Measurements from ENCODE around the gene GMPPA.
A peak's percentile ranks its signal among the peaks of the same experiment; 100 is the strongest.

The GMPPA gene

DNA sequence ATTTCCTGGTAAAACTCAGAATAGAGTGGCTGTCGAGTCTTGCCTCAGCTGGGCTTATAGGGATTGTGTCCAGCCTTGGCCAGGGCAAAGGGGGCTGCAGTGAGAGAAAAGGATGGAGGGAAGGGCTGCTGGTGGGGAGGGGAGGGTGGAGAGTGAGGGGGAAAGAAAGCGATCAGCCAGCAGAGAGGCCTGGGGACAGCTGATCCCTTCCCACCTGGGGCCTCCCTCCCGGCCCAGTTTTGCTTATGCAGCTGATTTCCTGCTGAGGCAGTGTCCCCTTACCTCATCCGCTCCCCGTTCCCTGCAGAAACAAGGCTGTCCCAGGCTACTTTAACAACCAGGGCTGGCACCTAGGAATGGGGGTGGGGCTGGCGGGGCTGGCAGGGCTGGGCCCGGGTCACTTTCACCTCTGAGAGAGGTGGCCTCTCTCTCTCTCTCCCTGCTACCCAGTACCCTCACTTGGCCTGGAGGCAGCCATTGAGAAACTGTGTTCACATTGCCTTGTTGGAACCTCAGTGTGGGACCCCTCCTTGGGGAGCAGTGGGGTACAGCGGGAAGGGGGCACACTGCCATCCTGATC, 12.2 kb upstream of the GMPPA start:
- DNase-seq (ENCODE audit: low spot score), result no peak

DNA sequence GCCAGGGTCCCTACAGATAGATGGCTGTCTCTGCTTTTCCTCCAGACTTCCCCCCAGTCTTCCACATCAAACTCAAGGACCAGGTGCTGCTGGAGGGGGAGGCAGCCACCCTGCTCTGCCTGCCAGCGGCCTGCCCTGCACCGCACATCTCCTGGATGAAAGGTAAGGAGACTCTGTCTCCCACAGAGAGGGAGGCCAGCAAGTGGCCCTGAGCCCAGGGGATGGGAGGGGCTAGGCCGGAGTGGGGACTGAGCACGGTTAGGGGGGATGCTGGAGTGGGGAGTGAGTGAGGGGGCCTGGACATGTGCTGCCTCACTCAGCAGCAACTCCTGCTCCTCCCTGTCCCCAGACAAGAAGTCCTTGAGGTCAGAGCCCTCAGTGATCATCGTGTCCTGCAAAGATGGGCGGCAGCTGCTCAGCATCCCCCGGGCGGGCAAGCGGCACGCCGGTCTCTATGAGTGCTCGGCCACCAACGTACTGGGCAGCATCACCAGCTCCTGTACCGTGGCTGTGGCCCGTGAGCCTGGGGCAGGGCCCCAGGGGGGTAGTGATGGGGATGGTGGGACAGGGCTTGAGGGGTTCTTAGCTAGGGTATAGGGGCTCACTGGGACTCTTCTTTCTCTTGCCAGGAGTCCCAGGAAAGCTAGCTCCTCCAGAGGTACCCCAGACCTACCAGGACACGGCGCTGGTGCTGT, 10.4 kb upstream of the GMPPA start:
- DNase-seq (ENCODE audit: low spot score), result no peak

GRCh38 chr2:219488844-219489194, 9.9 kb upstream of the GMPPA start:
- no peak for DNase-seq (ENCODE audit: low spot score)

- DNase-seq (ENCODE audit: low spot score), result no peak
These were observed 9.4 kb upstream of the GMPPA start for GRCh38 chr2:219489315-219489714.

DNA sequence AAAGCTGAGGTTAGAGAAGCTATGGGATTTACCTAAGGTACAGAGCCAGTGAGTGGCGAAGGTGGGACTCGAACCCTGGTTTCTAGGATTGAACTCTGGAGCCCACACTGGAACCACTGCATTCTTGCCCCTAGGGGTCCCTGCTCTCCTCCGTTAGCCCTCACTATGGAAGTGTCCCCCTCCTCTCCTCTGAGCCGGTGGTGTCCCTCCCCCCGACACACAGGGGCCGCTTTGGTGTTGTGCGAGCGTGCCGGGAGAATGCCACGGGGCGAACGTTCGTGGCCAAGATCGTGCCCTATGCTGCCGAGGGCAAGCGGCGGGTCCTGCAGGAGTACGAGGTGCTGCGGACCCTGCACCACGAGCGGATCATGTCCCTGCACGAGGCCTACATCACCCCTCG, 8.5 kb upstream of the GMPPA start:
- no peak for DNase-seq (ENCODE audit: low spot score)

- DNase-seq (ENCODE audit: low spot score), result no peak
These were observed 8.0 kb upstream of the GMPPA start for GRCh38 chr2:219490600-219491130.

DNA sequence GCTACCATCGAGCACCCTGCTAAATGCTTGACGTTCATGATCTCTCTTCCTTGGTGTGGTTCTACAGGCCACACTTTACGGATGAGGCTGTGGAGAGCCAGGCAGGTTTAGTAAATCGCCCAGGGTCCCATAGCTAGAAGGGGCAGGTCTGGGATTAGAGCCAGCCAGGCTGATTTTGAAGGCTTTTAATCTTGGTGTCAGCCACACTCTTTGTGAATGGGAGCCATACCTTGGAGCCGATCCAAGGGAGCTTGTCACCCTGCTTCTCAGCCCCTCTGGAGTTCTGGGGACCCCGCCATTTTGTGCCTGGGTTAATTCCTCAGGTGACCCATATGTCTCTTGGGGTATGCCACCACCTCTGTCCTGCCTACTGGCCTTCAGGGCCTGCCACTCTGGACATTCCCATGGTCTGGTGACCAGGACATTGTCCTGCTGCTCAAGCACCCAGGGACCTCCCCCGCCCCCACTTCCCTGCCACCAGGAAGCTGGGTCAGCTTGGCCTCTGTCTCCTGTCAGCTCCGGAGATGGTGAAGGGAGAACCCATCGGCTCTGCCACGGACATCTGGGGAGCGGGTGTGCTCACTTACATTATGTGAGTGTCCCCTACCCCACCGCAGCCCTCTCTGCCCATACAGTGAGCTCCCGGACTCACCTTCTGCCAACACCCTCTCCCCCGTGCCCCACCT, 7.3 kb upstream of the GMPPA start:
- no peak for DNase-seq (ENCODE audit: low spot score)

GRCh38 chr2:219492575-219492974, 6.1 kb upstream of the GMPPA start:
- no peak for DNase-seq (ENCODE audit: low spot score)

GRCh38 chr2:219493086-219493485, 5.6 kb upstream of the GMPPA start:
- DNase-seq (ENCODE audit: low spot score), result no peak

DNA sequence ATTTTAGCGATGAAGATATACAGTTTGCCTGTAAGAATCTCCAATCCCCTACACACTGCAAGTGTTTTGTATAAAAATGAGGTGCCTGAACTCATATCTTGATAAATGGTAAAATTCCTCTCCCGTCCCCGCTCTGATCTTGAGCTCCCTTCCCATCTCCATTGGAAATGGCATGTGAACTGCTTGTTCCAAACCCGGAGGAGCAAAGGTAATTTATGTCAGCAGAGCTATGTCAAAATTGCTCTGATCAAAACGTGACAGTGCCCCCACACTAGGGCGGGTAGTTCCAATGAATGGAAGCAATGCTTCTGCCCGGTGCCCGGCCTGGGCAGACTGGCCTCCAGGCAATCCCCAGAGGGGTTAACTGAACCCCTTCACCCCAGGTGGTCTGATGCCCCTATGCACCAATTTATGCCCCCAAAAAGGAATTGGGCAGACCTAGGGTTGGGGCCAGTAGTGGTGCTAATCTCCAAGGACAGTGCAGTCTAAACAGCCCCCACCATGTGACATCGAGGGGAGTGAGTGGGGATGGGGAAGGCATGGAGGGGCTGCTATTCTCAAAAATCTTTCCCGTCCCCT, 3.6 kb upstream of the GMPPA start:
- DNase-seq (ENCODE audit: low spot score), result no peak

- peak; percentile 99 for DNase-seq (ENCODE audit: low spot score)
These were observed 3.1 kb upstream of the GMPPA start for GRCh38 chr2:219495531-219496122.

- no peak for DNase-seq (ENCODE audit: low spot score)
These were observed 2.4 kb upstream of the GMPPA start for GRCh38 chr2:219496247-219496824.

DNA sequence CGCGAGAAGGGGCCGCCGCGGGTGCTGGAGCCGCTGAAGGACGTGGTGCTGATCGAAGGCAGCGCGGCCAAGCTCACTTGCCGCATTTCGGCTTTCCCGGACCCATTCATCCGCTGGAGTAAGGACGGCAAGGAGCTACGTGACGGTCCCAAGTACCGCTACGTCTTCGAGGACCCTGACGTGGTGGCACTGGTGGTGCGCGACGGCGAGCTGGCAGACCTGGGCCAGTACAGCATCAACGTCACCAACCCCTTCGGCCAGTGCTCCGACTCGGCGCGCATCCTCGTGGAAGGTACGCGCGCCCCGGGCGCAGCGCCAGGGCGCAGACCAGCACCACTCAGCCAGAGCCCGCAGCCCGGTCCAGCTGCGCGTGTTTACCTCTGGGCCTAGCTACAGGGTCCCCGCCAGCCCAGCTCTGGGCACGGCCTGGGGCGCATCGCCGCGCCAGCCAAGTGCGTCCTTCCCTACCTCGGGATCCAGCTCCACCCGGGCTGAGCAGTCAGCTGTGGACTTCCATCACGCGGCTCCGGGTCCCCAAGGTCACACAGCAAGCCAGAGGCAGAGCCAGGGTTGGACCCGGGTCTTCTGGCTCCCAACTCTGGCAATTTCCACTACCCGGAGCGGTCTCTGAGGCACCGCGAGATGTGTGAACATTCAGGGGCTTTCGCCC, 1.7 kb upstream of the GMPPA start:
- DNase-seq (ENCODE audit: low spot score), result no peak

GRCh38 chr2:219497495-219498279, 1.0 kb upstream of the GMPPA start:
- DNase-seq (ENCODE audit: low spot score), result peak; percentile 95

DNA sequence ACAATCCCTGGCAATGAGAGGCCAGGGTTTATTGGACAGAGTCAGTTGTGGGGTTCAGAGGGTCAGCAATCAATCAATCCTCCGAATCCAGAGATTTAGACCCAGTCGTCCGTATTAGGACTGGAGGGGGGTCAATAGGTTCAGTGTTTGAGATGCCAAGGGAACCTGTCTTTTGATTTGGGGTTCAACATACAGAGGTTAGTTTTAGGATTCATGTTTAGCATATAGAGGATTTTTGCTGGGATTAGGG, 292 bp downstream of the GMPPA start:
- no peak for DNase-seq (ENCODE audit: low spot score)

- DNase-seq (ENCODE audit: low spot score), result no peak
These were observed 864 bp downstream of the GMPPA start for GRCh38 chr2:219499555-219499954.

DNA sequence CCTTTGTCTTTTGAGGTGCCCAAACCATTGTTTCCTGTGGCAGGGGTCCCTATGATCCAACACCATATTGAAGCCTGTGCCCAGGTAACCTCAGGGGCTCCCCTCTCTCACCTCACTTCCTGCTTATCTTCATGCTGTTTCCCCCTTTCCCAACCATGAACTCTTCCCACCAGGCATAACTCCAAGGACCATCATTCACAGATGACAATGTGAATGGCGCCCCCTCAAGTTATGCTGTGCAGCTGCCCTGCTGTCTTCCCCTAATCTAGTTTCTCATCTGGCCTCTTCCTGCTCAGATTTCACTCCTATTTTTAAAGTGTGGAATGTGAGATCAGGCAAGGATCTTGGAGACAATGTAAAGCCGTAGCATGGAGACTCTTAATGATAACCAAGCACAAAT, 1.4 kb downstream of the GMPPA start:
- DNase-seq (ENCODE audit: low spot score), result no peak

GRCh38 chr2:219501849-219502248, 3.2 kb downstream of the GMPPA start:
- DNase-seq (ENCODE audit: low spot score), result no peak

DNA sequence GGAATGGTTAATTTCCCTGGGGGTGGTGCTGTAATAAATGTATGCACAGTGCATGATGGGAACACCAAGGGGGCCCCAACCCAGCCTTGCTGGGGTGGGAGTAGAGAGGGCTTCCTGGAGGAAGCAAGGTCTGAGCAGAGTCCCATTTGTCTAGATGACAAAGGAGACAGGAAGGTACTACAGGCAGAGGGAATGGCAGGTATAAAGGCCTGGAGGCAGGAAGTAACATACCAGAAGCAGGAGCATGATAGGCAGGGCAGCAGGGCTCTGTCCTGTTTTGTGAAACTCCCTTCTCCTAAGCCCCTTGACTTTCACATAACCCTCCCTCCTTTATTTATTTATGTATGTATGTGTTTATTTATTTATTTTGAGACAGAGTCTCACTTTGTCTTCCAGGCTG, 3.9 kb downstream of the GMPPA start:
- DNase-seq (ENCODE audit: low spot score), result no peak

DNA sequence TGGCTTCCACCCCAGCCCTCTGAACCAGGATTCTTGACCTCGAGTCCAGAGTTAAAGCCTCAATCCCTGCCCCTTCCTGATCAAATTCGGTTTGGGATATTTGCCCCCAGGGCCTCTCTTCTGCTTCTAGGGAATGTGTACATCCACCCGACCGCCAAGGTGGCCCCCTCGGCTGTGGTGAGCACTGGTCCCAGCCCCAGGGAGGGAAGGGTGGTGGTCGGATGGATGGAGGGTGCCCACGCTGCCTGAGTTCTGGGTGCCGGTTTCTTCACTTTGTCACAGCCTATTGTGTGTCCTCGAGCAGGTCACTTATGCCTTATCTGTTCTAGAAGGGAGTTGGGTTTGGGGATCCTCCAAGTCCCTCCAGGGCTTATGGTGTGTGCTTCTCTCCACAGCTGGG, 6.9 kb downstream of the GMPPA start:
- no peak for DNase-seq (ENCODE audit: low spot score)

GRCh38 chr2:219506153-219506801, 7.6 kb downstream of the GMPPA start:
- DNase-seq (ENCODE audit: low spot score), result no peak
